B cell (primary cell): ENCODE data around the gene ANKRD42. TPM values are rescaled to one million over a fixed set of nuclear protein-coding genes. Genes with fewer than 3 reads are reported as not detected.

Experiments used
- ATAC-seq: fragments of 200-7000 bp; cut with Tn5 transposase; one replicate; pipeline ENCODE4 v1.10.0; 2021; ENCODE audit warnings: low read depth, mild to moderate bottlenecking, moderate number of reproducible peaks, moderate library complexity
- CTCF ChIA-PET: fragments of 350-600 bp; sonication (Branson Sonifier 250); formaldehyde crosslinking; loops from one replicate; lab custom pipeline; 2021; ENCODE audit warnings: antibody characterized with exemption, inconsistent platforms; lab: Charles Lee
- POLR2A ChIA-PET: fragments of 350-600 bp; sonication (Branson Sonifier 250); formaldehyde crosslinking; loops from one replicate; lab custom pipeline; 2021; ENCODE audit warnings: antibody characterized with exemption; lab: Charles Lee
- DNase-seq: peaks from one replicate; pipeline ENCODE4 v3.0.0; 2013
- H2AFZ ChIP-seq: 2 replicates; pipeline ENCODE4 v1.6.1; 2012; ENCODE audit warnings: mild to moderate bottlenecking, low read depth, low read length; ENCODE audit not compliant: insufficient read depth, poor library complexity, severe bottlenecking
- H3K27ac ChIP-seq, 2 donors: 1 replicate in 1 of 2; 2 replicates in 1 of 2; pipeline ENCODE4 v1.5.1; 2012 to 2013; ENCODE audit warnings: low read length in 2 of 2, mild to moderate bottlenecking in 2 of 2, moderate library complexity in 1 of 2
- H3K27me3 ChIP-seq, 4 experiments: fragments of 200-600 bp in 1 of 4; sonication (generic) in 1 of 4; replicated peaks in 1 of 4; 1 replicate in 2 of 4; 2 replicates in 2 of 4; pipeline versions ENCODE4 v1.6.1 to v1.7.0; 2013 to 2016; ENCODE audit warnings: low read length in 3 of 4, mild to moderate bottlenecking in 2 of 4, mixed read lengths in 1 of 4, moderate library complexity in 1 of 4; ENCODE audit not compliant: insufficient read depth in 4 of 4, control insufficient read depth in 3 of 4; ENCODE audit errors: control extremely low read depth in 1 of 4
- H3K36me3 ChIP-seq, 2 experiments: replicated peaks in 1 of 2; 1 replicate in 1 of 2; 2 replicates in 1 of 2; pipeline versions ENCODE4 v1.6.1 to v1.7.1; 2013; ENCODE audit warnings: low read length in 1 of 2; ENCODE audit not compliant: insufficient read depth in 2 of 2, control insufficient read depth in 1 of 2; ENCODE audit errors: control extremely low read depth in 1 of 2, extremely low read depth in 1 of 2
- H3K4me1 ChIP-seq, 2 donors: fragments of 200-600 bp in 1 of 2; sonication (generic) in 1 of 2; 1 replicate in 1 of 2; 2 replicates in 1 of 2; pipeline versions ENCODE4 v1.5.1 to v1.6.1; 2013 to 2017; ENCODE audit warnings: low read length in 2 of 2; ENCODE audit not compliant: control insufficient read depth in 2 of 2, insufficient read depth in 2 of 2
- H3K4me2 ChIP-seq: replicated peaks from 2 replicates; pipeline ENCODE3; 2012; ENCODE audit warnings: mild to moderate bottlenecking, low read depth, low read length; ENCODE audit not compliant: poor library complexity, severe bottlenecking
- H3K4me3 ChIP-seq, 5 experiments: fragments of 200-600 bp in 1 of 5; sonication (generic) in 1 of 5; 1 replicate in 3 of 5; 2 replicates in 2 of 5; pipeline versions ENCODE4 v1.5.1 to v1.7.0; 2011 to 2016; ENCODE audit warnings: low read length in 4 of 5, mild to moderate bottlenecking in 4 of 5, low read depth in 2 of 5, control low read depth in 1 of 5, moderate library complexity in 1 of 5; ENCODE audit not compliant: insufficient read depth in 1 of 5; ENCODE audit errors: control extremely low read depth in 1 of 5, extremely low read depth in 1 of 5
- H3K79me2 ChIP-seq: fragments of 200-600 bp; sonication (generic); one replicate; pipeline ENCODE4 v1.6.0; 2016; ENCODE audit warnings: low read length; ENCODE audit not compliant: control insufficient read depth, insufficient read depth
- H3K9ac ChIP-seq: fragments of 200-600 bp; sonication (generic); 2 replicates; pipeline ENCODE4 v1.6.1; 2017; ENCODE audit warnings: mild to moderate bottlenecking, low read length, moderate library complexity
- H3K9me3 ChIP-seq, 3 donors: one replicate each; pipeline versions ENCODE4 v1.6.1 to v1.7.1; 2013; ENCODE audit warnings: low read length in 2 of 3; ENCODE audit not compliant: control insufficient read depth in 2 of 3, insufficient read depth in 1 of 3; ENCODE audit errors: control extremely low read depth in 1 of 3
- H4K20me1 ChIP-seq: 2 replicates; pipeline ENCODE4 v1.6.0; 2012; ENCODE audit warnings: mild to moderate bottlenecking, low read length; ENCODE audit not compliant: insufficient read depth, control insufficient read depth, poor library complexity, severe bottlenecking
- H3K27ac Mint-ChIP-seq: one replicate; pipeline ENCODE4 v1.8.0; 2021; ENCODE audit warnings: mixed read lengths
- H3K27me3 Mint-ChIP-seq: one replicate; pipeline ENCODE4 v1.8.0; 2021; ENCODE audit warnings: mixed read lengths
- H3K4me1 Mint-ChIP-seq: one replicate; pipeline ENCODE4 v1.8.0; 2021; ENCODE audit warnings: mixed read lengths
- H3K4me3 Mint-ChIP-seq: one replicate; pipeline ENCODE4 v1.8.0; 2021; ENCODE audit warnings: mixed read lengths
- H3K9me3 Mint-ChIP-seq: one replicate; pipeline ENCODE4 v1.8.0; 2022; ENCODE audit warnings: mixed read lengths; ENCODE audit not compliant: insufficient read depth
- CTCF ChIP-seq: fragments of 200-600 bp; IDR thresholded peaks from one replicate; pipeline ENCODE4 v1.8.0; 2022; ENCODE audit warnings: antibody characterized with exemption, mild to moderate bottlenecking
- EZH2 ChIP-seq: IDR thresholded peaks from 2 replicates; pipeline ENCODE4 v1.6.1; 2012; ENCODE audit warnings: borderline replicate concordance, low read depth, mild to moderate bottlenecking, moderate library complexity, low read length; ENCODE audit not compliant: insufficient read depth, poor library complexity, severe bottlenecking
- WGBS: methylation state at CpG from one replicate; pipeline ENCODE4 v1.1.5; 2013; ENCODE audit warnings: missing lambda C conversion rate; ENCODE audit not compliant: insufficient coverage; 5-methylcytosine and 5-hydroxymethylcytosine counted together
- intact Hi-C: fragments of 100-400 bp; cut with micrococcal nuclease; formaldehyde crosslinking; loops from one replicate; pipeline ENCODE4 v1.10.0; 2022
- polyA plus RNA-seq: library from polyadenylated mRNA; depleted of rRNA; stranded (reverse); fragments of >200 nt; gene quantifications from 2 replicates; pipeline ENCODE4 v1.2.3, GENCODE V29; 2012
- total RNA-seq, 2 donors: library from RNA; stranded (reverse); fragments of 120-200 nt in 1 of 2; gene quantifications; 1 replicate in 1 of 2; 2 replicates in 1 of 2; pipeline versions ENCODE4 v1.2.3 to v1.2.4, GENCODE V29; 2013 to 2022

Gene ANKRD42
- total and polyA plus RNA-seq, 2 donors (not counting 1 experiment from before 2014, with no cell fraction given), result 4.1 to 13.3 TPM

- Histone ChIP-seq H3K9me3 (no peaks in the 10 kb centered on the region), H3K4me3 (peak overlapping the region; percentile 77 to 97 (median 91)), H3K4me2 (peak overlapping the region; percentile 80), H3K27ac (peak overlapping the region; percentile 92 to 96), H4K20me1 (peaks cover 14% of the 10 kb centered on the region), H3K4me1 (peaks cover 37 to 44% of the 10 kb centered on the region in 2 donors), H3K27me3 (no peaks in the 10 kb centered on the region), H3K9ac (peak overlapping the region; percentile 94), H2AFZ (peak overlapping the region; percentile 85), H3K36me3 (peaks cover 0 to 3% of the 10 kb centered on the region in 2 experiments), H3K79me2 (peaks cover 57% of the 10 kb centered on the region)
- H3K27me3 Mint-ChIP-seq, result no peaks in the 10 kb centered on the region
- peak; percentile 14 for DNase-seq
- H3K4me1 Mint-ChIP-seq, result peaks cover 60% of the 10 kb centered on the region
- POLR2A ChIA-PET, result no interaction called here
- peak overlapping the region; percentile 99 for H3K27ac Mint-ChIP-seq
- peak overlapping the region; percentile 97 for H3K4me3 Mint-ChIP-seq
- intact Hi-C loops, result no loop called here
- TF ChIP-seq EZH2 (no peak), CTCF (no peak)
- H3K9me3 Mint-ChIP-seq, result no peaks in the 10 kb centered on the region
- no peak for ATAC-seq
- 20% methylated on average over 2 of the region's 3 CpGs for WGBS
- CTCF ChIA-PET, result interaction anchor here (6.3 kb wide), 1 partner anchor 8 kb away, joined by 29 read pairs; no protein-coding TSS in a partner anchor
Observed at GRCh38 chr11:83284501-83285150, 91.1 kb downstream of the ANKRD42 start.
